SKM-1 (cell line): ENCODE measurements around the gene RASA3.
"Not testable (repeated sequence)": the region's sequence is repeated elsewhere in the genome, so short reads cannot be mapped to it uniquely, and the experiment has no call there.

Experiments used
- DNase-seq: peaks from one replicate; lab custom pipeline; 2025; ENCODE audit not compliant: unreplicated experiment; lab: John Stamatoyannopoulos, UW

RASA3 gene

DNA sequence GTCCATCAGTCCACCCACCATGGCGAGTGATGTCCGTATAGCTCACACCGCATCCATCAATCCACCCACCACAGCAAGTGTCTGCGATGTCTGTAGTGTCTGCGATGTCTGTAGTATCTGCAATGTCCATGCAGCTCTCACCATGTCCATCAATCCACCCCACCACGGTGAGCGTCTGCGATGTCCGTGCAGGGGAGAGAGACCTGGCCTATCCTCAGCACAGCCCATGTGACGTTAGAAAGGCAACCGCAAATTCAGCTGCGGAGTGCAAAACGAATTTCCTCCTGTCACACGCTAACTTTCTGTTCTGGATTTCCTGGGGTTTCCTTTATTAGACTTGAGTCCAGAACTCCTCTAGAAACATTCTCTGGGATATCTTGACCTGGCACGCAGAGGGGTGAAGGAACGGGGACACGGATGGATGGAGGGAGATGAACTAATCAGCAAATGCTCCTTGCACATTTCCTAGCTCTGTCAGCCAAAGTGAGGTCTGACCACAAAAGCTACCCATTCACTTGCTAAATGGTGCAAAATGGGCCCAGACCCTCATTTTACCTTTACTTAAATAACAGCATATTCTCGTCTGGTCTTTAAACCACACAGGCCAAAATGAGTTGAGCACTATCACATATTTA, 18.3 kb downstream of the RASA3 start:
- DNase-seq: no peak

DNA sequence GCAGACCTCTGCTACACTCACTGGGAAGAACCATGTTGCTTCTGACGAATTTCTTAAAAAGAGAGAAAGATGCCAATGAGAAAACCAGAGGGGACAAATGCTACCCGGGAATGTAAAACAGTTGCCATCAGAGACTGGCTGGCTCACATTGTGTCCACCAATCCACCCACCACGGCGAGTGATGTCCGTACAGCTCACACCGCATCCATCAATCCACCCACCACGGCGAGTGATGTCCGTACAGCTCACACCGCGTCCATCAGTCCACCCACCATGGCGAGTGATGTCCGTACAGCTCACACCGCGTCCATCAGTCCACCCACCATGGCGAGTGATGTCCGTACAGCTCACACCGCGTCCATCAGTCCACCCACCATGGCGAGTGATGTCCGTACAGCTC, 19.0 kb downstream of the RASA3 start:
- DNase-seq: not testable (repeated sequence)

GRCh38 chr13:114112826-114113322, 19.5 kb downstream of the RASA3 start:
- no peak for DNase-seq

GRCh38 chr13:114112231-114112825, 20.1 kb downstream of the RASA3 start:
- no peak for DNase-seq

- no peak for DNase-seq
Measured at GRCh38 chr13:114111577-114111976, 20.8 kb downstream of the RASA3 start.

DNA sequence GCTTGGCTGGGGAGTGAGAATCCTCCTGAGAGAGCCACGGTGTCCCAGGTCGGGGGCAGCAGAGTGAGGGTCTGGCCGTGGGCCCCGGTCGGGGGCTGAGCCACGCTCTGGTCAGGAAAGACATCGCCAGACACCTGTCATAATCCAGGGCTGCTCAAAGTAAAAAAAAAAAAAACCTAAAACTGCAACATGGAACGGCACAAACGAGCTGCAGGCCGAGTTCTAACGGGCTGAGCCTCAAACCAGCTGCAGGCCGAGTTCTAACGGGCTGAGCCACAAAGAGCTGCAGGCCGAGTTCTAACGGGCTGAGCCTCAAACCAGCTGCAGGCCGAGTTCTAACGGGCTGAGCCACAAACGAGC, 21.6 kb downstream of the RASA3 start:
- not testable (repeated sequence) for DNase-seq

DNA sequence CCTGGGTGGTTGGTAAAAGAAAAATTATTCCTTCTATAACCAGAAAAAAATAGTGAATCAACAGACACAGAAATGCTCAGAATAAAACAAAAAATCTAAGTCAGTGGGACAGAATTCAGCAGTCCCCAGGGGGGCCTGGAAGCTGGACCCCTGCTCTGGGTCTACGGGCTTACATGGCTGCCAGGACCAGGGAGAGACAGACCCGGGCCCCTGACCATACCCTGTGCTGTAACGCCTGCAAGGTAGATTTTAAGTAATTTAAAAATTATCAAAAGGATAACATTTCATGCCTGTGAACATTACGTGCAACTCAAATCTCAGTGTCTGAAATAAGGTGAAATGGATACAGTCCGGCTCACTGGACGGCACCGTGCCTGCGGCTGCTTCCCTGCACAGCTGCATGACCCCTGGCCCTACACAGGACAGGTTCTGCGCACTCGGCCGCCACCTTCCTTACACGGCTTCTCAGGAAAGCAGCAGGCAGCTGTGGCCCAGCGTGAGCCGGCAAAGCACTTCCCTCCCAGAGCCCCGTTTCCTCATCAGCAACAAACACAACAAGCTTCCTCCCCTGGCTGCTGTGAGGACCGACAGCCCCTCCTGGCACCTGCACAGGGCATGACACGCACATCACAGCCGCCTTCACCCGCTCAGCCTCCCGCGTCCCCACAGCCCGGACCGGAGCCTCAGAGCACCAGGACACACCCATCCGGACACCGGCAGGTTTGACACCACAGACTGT, 22.2 kb downstream of the RASA3 start:
- peak; percentile 10 for DNase-seq

DNA sequence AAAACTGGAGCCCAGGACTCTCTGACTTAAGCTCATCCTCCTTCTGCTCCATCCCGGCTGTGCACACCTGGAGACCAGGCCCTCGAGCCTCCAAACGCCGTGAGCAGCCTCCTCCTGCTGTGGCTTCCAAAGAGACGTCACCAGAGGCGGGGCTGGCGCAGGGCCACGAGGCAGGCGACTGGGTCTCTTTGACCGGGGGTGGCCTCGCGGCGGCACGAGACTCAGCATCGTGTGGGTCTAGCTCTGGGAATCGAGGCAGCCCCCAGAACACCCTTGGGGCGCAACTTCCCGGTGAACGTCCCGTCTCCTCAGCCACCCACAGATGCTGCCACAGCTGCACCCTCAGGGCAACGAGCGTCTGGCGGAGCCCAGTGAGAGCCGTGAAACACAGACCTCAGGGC, 22.8 kb downstream of the RASA3 start:
- DNase-seq: no peak

GRCh38 chr13:114108894-114109293, 23.5 kb downstream of the RASA3 start:
- no peak for DNase-seq

DNA sequence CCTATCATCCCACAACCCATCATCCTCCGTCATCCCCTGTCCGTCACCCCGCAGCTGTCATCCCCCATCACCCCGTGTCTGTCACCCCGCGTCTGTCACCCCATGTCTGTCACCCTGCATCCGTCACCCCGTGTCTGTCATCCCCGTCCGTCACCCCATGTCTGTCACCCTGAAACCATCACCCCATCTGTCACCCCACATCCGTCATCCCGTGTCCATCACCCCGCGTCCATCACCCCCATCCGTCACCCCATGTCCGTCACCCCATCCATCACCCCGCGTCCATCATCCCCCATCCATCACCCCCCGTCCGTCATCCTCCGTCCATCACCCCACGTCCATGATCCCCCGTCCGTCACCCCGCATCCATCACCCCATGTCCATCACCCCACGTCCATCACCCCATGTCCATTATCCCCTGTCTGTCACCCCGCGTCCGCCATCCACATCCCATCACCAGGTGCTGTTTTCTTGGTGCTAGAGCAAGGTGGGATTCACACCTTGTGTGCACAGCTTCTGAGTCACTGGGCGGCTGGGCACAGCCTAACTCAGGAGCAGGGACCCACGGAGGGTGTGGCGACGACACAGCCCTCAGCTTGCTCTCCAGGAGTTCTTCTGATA, 24.2 kb downstream of the RASA3 start:
- DNase-seq: no peak

DNA sequence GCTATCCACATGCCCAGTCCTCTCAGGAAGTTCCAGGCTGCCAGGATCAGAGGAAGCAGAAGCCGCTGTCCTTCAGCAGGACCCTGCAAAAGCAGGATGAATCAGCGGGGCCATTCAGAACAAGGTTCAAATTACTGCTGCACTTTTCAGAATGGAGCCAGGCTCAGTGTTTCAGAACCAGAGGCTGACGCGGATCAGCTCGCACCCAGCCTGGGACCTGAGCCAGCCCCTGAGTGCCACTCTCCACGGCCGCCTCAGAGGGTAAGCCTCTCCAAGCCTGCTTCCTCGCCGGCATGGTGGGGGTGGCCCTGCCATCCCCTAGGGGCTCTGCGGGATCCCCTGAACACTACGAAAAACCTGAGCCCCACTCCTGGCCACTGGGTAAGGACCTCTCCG, 24.7 kb downstream of the RASA3 start:
- DNase-seq: no peak

DNA sequence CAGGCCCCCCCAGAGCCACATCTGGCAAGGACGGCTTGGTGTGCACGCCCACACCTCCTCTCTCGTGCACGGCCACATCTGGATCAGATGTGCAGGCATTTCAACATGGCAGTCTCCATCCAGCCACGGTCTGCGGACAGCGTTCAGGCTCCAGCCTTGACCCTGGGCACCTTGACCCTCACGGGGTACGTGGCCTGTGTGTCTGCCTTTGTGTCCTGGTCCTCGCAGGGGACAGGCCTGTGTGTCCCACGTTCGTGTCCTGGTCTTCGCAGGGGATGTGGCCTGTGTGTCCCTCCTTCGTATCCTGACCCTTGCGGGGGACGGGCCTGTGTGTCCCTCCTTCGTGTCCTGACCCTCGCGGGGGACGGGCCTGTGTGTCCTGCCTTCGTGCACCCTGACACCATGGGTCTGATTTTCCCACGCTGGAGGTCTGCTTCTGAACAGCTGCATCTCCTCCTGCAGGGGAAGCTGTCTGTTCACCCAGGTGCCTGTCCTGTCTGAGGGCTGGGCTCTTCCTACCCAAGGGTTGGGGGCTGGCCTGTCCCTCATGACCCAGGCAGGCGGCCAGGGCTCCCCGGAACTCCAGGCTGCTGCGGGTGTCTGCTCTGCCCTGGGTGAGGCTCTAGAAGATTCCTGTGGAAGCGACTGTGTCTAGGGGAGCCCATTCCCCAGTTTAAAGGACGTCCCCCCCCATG, 25.3 kb downstream of the RASA3 start:
- DNase-seq: no peak

DNA sequence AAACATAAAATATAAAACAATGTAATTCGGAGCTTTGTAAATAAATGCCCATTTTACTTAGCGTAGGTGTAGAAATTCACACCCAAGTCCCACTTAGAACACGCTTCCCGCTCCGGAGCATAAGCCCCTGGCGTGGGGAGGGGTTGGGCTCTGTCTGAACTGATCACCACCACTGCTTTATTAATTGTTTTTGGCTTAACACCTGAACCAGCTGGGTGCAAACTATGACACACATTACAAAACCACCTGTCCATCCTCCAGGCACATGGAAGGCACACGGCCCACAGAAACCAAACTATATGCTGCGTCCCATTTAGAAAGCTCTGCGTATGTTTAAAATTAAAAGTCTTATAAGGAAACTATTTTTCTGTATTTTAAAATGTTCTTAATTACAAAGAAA, 25.9 kb downstream of the RASA3 start:
- no peak for DNase-seq

GRCh38 chr13:114105521-114106225, 26.8 kb downstream of the RASA3 start:
- no peak for DNase-seq

DNA sequence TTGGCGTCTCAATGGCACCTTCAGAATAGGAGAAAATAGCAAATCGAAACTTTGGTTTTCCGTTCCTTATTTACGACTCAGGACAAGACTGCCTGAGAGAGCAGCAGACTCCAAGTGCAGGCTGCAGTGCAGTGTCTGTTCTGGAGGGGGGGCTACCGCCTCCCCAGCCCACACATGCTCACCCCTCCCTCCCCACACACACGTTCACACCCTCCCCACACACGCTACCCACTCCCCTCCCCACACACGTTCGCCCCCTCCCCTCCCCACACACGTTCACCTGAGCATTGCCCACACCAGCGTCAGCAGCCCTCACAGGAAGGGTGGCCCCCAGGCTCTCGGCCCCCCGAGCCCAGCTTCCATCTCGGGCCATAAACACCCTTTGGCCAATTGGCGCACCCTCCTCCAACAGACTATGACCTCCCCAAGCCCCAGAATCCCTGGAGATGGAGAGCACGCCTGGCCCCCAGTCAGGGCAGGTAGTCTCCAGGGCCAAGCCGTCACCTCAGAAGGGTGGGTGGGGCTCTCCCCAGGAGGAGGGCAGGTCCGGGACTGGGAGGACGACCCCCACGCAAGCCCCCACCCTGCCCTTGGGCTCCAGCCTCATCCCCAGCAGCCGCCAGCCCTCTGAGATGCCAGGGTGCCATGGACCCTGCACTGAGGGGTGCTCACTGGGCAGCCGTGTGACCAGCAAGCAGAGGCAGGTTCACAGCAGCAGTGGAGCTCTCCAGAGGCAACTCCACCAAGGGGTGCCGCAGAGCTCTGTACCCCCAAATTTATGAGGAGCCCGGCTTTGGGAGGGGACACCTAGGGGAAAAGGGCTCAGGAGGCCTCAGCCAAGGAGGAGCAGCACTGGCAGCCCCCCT, 27.5 kb downstream of the RASA3 start:
- DNase-seq: no peak

GRCh38 chr13:114103801-114104654, 28.4 kb downstream of the RASA3 start:
- DNase-seq: no peak

DNA sequence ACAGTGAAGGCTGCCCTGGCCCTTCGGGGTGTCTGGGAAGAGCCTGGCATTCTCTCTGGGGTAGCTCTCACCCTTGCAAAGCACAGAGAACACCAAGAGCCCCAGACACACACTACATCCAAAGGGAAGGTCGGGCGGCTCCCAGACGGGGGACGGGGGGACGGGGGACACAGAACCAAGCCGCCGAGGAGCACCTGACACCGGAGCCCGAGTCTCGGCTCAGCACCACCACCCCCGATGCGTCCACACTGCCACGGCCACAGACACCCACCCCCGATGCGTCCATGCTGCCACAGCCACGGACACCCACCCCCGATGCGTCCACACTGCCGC, 29.2 kb downstream of the RASA3 start:
- DNase-seq: not testable (repeated sequence)

- no peak for DNase-seq
Measured at GRCh38 chr13:114102521-114103288, 29.7 kb downstream of the RASA3 start.
